GM23248 (cell line): ENCODE data around the gene NOS1AP. TPM values are rescaled to one million over a fixed set of nuclear protein-coding genes. Genes with fewer than 3 reads are reported as not detected.

Experiments used
- DNase-seq: peaks from one replicate; pipeline ENCODE4 v3.0.0-alpha.2; 2015
- H2AFZ ChIP-seq: fragments of 200-600 bp; sonication (generic); 2 replicates; pipeline ENCODE4 v1.6.1; 2016; ENCODE audit warnings: antibody characterized with exemption
- H3F3A ChIP-seq: fragments of 200-600 bp; sonication (generic); 2 replicates; pipeline ENCODE4 v1.6.1; 2016; ENCODE audit warnings: mild to moderate bottlenecking, antibody characterized with exemption, mixed run types; ENCODE audit not compliant: insufficient read depth
- H3K27ac ChIP-seq: fragments of 200-600 bp; sonication (generic); 2 replicates; pipeline ENCODE4 v1.5.1; 2016; ENCODE audit warnings: mild to moderate bottlenecking
- H3K27me3 ChIP-seq: fragments of 200-600 bp; sonication (generic); replicated peaks from 2 replicates; pipeline ENCODE4 v1.6.1; 2016; ENCODE audit warnings: mild to moderate bottlenecking; ENCODE audit not compliant: insufficient read depth
- H3K36me3 ChIP-seq: fragments of 200-600 bp; sonication (generic); 2 replicates; pipeline ENCODE4 v1.6.1; 2016; ENCODE audit warnings: low read depth, mild to moderate bottlenecking
- H3K4me1 ChIP-seq: fragments of 200-600 bp; sonication (generic); 2 replicates; pipeline ENCODE4 v1.6.1; 2016; ENCODE audit warnings: mild to moderate bottlenecking; ENCODE audit not compliant: insufficient read depth
- H3K4me2 ChIP-seq: fragments of 200-600 bp; sonication (generic); one replicate; pipeline ENCODE4 v1.6.1; 2016; ENCODE audit warnings: mild to moderate bottlenecking; ENCODE audit not compliant: unreplicated experiment
- H3K4me3 ChIP-seq: fragments of 200-600 bp; sonication (generic); 2 replicates; pipeline ENCODE4 v1.5.1; 2016; ENCODE audit warnings: mild to moderate bottlenecking
- H3K79me2 ChIP-seq: fragments of 200-600 bp; sonication (generic); 2 replicates; pipeline ENCODE4 v1.6.1; 2016; ENCODE audit warnings: mild to moderate bottlenecking; ENCODE audit not compliant: insufficient read depth
- H3K9ac ChIP-seq: fragments of 200-600 bp; sonication (generic); 2 replicates; pipeline ENCODE4 v1.6.1; 2016; ENCODE audit warnings: mild to moderate bottlenecking
- H3K9me2 ChIP-seq: fragments of 200-600 bp; sonication (generic); 2 replicates; pipeline ENCODE4 v1.6.1; 2016; ENCODE audit warnings: mixed run types, mild to moderate bottlenecking, moderate library complexity; ENCODE audit not compliant: insufficient read depth
- H3K9me3 ChIP-seq: fragments of 200-600 bp; sonication (generic); one replicate; pipeline ENCODE4 v1.6.1; 2017; ENCODE audit warnings: low read depth
- H4K20me1 ChIP-seq: fragments of 200-600 bp; sonication (generic); 2 replicates; pipeline ENCODE4 v1.6.0; 2016; ENCODE audit not compliant: insufficient read depth
- EZH2 ChIP-seq: fragments of 200-600 bp; sonication (generic); IDR thresholded peaks from 2 replicates; pipeline ENCODE4 v1.6.1; 2018; ENCODE audit warnings: antibody characterized with exemption, mild to moderate bottlenecking; ENCODE audit not compliant: insufficient read depth, poor library complexity, severe bottlenecking
- EZH2phosphoT487 ChIP-seq: fragments of 200-600 bp; sonication (generic); IDR thresholded peaks from 2 replicates; pipeline ENCODE4 v1.6.1; 2018; ENCODE audit warnings: antibody characterized with exemption, moderate library complexity, mild to moderate bottlenecking, low read depth; ENCODE audit not compliant: insufficient read depth
- WGBS, 2 experiments: methylation state at CpG; one replicate each; pipeline ENCODE4 v1.1.6; 2015 to 2017; ENCODE audit warnings: low lambda C conversion rate in 2 of 2, low coverage in 1 of 2; ENCODE audit errors: missing lambda C conversion rate in 2 of 2; 5-methylcytosine and 5-hydroxymethylcytosine counted together
- in situ Hi-C: fragments of 300-500 bp; cut with MboI; formaldehyde crosslinking; loops from 2 replicates; pipeline ENCODE4 v1.15.0; 2020
- polyA plus RNA-seq: library from polyadenylated mRNA; unstranded; fragments of >200 nt; fragmentation: Nextera tagmentation; extraction: Ambion mirVana; gene quantifications from 2 replicates; pipeline ENCODE4 v1.2.1, GENCODE V29; 2016
- total RNA-seq: library from RNA; depleted of rRNA; stranded (reverse); fragments of >200 nt; shearing (Covaris generic); gene quantifications from 2 replicates; pipeline ENCODE4 v1.2.3, GENCODE V29; 2014

The NOS1AP gene
- total and polyA plus RNA-seq, 2 experiments from 2014 or later, result 0.18 TPM; not detected in 1

GRCh38 chr1:162270016-162270770, 200.7 kb downstream of the NOS1AP start:
- 84 to 86% methylated on average over 6 of the region's 6 CpGs for WGBS, 2 experiments
- Histone ChIP-seq H3K4me2 (no peak overlapping the region), H3K9me3 (no peaks in the 10 kb centered on the region), H3K27me3 (no peaks in the 10 kb centered on the region; the same call in 1 of the 2 replicates), H3K4me1 (no peaks in the 10 kb centered on the region), H3K9ac (no peak overlapping the region), H2AFZ (no peak overlapping the region), H3K36me3 (no peaks in the 10 kb centered on the region), H3K79me2 (no peaks in the 10 kb centered on the region), H4K20me1 (no peaks in the 10 kb centered on the region), H3K9me2 (no peaks in the 10 kb centered on the region), H3K4me3 (no peak overlapping the region), H3F3A (no peaks in the 10 kb centered on the region), H3K27ac (no peak overlapping the region)
- in situ Hi-C loops, result no loop called here
- TF ChIP-seq EZH2phosphoT487 (no peak), EZH2 (no peak)
- no peak for DNase-seq

DNA sequence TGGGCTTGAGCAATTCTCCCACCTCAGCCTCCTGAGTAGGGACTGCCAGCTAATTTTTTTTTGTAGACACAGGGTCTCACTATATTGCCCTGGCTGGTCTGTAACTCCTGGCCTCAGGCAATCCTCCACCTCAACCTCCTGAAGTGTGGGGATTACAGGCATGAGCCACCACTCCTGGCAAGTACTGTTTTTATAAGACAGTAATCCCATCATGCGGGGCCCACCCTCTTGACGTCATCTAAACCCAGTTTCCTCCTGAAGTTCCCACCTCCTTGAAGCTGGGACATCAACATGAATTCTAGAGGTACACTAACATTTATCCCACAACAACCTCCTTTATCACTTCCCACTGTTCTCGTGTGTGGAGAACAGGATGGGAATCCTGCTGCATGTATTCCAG, 202.5 kb downstream of the NOS1AP start:
- TF ChIP-seq EZH2phosphoT487, result no peak
- TF ChIP-seq EZH2, result no peak
- H3K4me1 ChIP-seq, result no peaks in the 10 kb centered on the region
- no peaks in the 10 kb centered on the region for H3K79me2 ChIP-seq
- 55 to 57% methylated on average over 3 of the region's 3 CpGs for WGBS, 2 experiments
- no peaks in the 10 kb centered on the region for H3K36me3 ChIP-seq
- DNase-seq, result no peak
- in situ Hi-C loops, result no loop called here
- no peaks in the 10 kb centered on the region for H3K9me3 ChIP-seq
- H3K9ac ChIP-seq, result no peak overlapping the region
- no peaks in the 10 kb centered on the region; the same call in 1 of the 2 replicates for H3K27me3 ChIP-seq
- no peaks in the 10 kb centered on the region for H3K9me2 ChIP-seq
- H4K20me1 ChIP-seq, result no peaks in the 10 kb centered on the region
- no peak overlapping the region for H2AFZ ChIP-seq
- H3K27ac ChIP-seq, result no peak overlapping the region
- H3K4me2 ChIP-seq, result no peak overlapping the region
- no peaks in the 10 kb centered on the region for H3F3A ChIP-seq
- no peak overlapping the region for H3K4me3 ChIP-seq

DNA sequence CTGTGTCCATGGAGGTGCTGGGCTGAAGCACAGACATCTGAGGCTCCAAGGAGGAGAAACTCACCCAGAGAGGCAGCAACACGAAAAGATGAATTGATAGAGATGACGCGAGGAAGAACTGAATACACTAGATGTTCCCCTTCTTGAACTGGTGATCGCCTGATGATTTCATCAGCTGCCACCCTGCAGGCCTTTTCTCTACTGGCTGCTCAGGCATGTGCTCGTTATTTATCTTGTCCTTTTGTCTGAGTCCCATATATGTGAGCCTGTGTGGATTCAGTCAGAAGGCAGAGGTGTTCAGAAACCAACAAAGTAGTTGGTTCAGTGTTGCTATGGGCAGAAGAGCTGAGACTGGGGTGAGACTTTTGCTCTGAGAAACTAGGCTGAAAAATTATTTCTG, 202.9 kb downstream of the NOS1AP start:
- Histone ChIP-seq H3K9me3 (no peaks in the 10 kb centered on the region), H3K27ac (no peak overlapping the region), H3K79me2 (no peaks in the 10 kb centered on the region), H3K27me3 (no peaks in the 10 kb centered on the region; the same call in 1 of the 2 replicates), H2AFZ (no peak overlapping the region), H3F3A (no peaks in the 10 kb centered on the region), H3K36me3 (no peaks in the 10 kb centered on the region), H3K9me2 (no peaks in the 10 kb centered on the region), H3K4me1 (no peaks in the 10 kb centered on the region), H3K4me3 (no peak overlapping the region), H3K4me2 (no peak overlapping the region), H4K20me1 (no peaks in the 10 kb centered on the region), H3K9ac (no peak overlapping the region)
- in situ Hi-C loops, result no loop called here
- WGBS, 2 experiments, result 71 to 75% methylated on average over 5 of the region's 5 CpGs
- TF ChIP-seq EZH2phosphoT487 (no peak), EZH2 (no peak)
- no peak for DNase-seq

- 78 to 81% methylated on average over 6 of the region's 6 CpGs for WGBS, 2 experiments
- Histone ChIP-seq H3K4me2 (no peak overlapping the region), H3K79me2 (no peaks in the 10 kb centered on the region), H3K9me3 (no peaks in the 10 kb centered on the region), H3K27me3 (no peaks in the 10 kb centered on the region), H3K9me2 (no peaks in the 10 kb centered on the region), H3F3A (no peaks in the 10 kb centered on the region), H3K36me3 (no peaks in the 10 kb centered on the region), H3K4me1 (no peaks in the 10 kb centered on the region), H4K20me1 (no peaks in the 10 kb centered on the region), H2AFZ (no peak overlapping the region), H3K4me3 (no peak overlapping the region), H3K27ac (no peak overlapping the region), H3K9ac (no peak overlapping the region)
- in situ Hi-C loops, result no loop called here
- DNase-seq, result no peak
- no peak for TF ChIP-seq EZH2phosphoT487
- TF ChIP-seq EZH2, result no peak
Measured at GRCh38 chr1:162275622-162276175, 206.2 kb downstream of the NOS1AP start.
